ENCODE results near the gene VSX1. TPM values are rescaled to one million over a fixed set of nuclear protein-coding genes. Genes with fewer than 3 reads are reported as not detected.

The VSX1 gene
- total and polyA plus RNA-seq, 9 of the 15 experiments (the other 6 are each of a cell fraction or from before 2014, with no cell fraction given), result not detected

DNA sequence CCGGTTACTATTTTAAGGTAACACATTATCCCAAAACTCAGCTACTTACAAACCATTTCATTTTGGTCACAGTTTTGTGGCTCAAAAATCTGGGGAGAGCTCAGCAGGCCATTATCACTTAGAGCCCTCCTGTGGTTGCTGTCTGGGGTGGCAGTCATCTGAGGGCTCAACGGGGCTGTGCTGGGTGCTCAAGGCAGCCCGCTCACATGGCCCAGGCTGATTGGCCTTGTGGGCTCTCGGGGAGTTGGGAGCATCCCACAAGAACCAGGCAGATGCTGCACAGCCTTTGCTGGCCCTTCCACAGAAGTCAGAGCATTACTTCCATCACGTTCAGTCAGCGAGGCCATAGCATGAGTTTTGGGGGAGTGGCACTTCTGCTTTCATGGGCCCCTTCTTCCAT, 6.3 kb upstream of the VSX1 start (continued):
- TF ChIP-seq GTF2F1 (IDR thresholded peaks at IDR 0.05; ENCODE audit: low read depth, low read length) (no peak), FOXK2 (conservative IDR thresholded peaks at IDR 0.05 in 1 of 2, IDR thresholded peaks at IDR 0.05 in 1 of 2; ENCODE audit: low read depth in 2 of 2) (no peak)
- TF ChIP-seq, protein P1, sequence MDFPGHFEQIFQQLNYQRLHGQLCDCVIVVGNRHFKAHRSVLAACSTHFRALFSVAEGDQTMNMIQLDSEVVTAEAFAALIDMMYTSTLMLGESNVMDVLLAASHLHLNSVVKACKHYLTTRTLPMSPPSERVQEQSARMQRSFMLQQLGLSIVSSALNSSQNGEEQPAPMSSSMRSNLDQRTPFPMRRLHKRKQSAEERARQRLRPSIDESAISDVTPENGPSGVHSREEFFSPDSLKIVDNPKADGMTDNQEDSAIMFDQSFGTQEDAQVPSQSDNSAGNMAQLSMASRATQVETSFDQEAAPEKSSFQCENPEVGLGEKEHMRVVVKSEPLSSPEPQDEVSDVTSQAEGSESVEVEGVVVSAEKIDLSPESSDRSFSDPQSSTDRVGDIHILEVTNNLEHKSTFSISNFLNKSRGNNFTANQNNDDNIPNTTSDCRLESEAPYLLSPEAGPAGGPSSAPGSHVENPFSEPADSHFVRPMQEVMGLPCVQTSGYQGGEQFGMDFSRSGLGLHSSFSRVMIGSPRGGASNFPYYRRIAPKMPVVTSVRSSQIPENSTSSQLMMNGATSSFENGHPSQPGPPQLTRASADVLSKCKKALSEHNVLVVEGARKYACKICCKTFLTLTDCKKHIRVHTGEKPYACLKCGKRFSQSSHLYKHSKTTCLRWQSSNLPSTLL (IDR thresholded peaks at IDR 0.05), result no peak

DNA sequence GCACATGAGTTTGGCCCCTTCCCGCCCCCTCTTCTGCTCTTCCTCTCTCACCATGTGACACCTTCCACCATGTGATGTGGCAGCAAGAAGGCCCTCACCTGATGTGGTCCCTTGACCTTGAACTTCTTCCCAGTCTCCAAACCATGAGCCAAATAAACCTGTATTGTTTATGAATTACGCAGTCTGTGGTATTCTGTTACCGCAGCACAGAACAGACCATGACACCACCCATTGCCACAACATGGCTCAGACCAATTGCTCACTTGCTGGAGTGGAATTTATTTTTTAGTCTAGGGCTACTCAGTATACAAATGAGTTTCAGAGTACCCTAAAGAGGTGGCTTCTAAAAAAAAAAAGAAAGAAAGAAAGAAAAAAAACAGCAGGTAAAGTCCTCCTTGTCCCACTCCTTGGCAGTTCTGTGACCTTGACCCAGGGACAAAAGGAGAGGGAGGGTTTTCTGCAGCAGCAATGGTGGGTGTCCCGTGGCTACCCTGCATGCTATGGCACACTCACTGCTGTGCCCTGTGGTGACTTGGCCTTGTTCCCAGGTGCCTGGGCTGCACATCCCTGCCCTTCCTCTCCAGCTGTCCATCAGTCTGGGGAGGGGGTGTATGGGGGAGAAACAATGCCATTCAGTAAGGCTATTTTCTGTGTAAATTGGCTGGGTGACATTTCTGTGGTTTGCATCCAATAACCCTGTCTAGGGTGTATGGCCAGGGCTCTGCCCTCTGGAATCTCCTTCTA, 5.4 kb upstream of the VSX1 start:
- TF ChIP-seq ZNF253 (CRISPR knock-in tag; conservative IDR thresholded peaks at IDR 0.05) (no peak), ZNF274 (IDR thresholded peaks at IDR 0.05; ENCODE audit: borderline replicate concordance, low read depth, low read length) (no peak), STAG1 (CRISPR knock-in tag; IDR thresholded peaks at IDR 0.05; ENCODE audit: borderline replicate concordance) (no peak), ZNF778 (CRISPR knock-in tag; IDR thresholded peaks at IDR 0.05) (no peak)
- TF ChIP-seq, protein P2, sequence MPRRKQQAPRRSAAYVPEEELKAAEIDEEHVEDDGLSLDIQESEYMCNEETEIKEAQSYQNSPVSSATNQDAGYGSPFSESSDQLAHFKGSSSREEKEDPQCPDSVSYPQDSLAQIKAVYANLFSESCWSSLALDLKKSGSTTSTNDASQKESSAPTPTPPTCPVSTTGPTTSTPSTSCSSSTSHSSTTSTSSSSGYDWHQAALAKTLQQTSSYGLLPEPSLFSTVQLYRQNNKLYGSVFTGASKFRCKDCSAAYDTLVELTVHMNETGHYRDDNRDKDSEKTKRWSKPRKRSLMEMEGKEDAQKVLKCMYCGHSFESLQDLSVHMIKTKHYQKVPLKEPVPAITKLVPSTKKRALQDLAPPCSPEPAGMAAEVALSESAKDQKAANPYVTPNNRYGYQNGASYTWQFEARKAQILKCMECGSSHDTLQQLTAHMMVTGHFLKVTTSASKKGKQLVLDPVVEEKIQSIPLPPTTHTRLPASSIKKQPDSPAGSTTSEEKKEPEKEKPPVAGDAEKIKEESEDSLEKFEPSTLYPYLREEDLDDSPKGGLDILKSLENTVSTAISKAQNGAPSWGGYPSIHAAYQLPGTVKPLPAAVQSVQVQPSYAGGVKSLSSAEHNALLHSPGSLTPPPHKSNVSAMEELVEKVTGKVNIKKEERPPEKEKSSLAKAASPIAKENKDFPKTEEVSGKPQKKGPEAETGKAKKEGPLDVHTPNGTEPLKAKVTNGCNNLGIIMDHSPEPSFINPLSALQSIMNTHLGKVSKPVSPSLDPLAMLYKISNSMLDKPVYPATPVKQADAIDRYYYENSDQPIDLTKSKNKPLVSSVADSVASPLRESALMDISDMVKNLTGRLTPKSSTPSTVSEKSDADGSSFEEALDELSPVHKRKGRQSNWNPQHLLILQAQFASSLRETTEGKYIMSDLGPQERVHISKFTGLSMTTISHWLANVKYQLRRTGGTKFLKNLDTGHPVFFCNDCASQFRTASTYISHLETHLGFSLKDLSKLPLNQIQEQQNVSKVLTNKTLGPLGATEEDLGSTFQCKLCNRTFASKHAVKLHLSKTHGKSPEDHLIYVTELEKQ (CRISPR knock-in tag; IDR thresholded peaks at IDR 0.05), result no peak
- TF ChIP-seq, protein P3, sequence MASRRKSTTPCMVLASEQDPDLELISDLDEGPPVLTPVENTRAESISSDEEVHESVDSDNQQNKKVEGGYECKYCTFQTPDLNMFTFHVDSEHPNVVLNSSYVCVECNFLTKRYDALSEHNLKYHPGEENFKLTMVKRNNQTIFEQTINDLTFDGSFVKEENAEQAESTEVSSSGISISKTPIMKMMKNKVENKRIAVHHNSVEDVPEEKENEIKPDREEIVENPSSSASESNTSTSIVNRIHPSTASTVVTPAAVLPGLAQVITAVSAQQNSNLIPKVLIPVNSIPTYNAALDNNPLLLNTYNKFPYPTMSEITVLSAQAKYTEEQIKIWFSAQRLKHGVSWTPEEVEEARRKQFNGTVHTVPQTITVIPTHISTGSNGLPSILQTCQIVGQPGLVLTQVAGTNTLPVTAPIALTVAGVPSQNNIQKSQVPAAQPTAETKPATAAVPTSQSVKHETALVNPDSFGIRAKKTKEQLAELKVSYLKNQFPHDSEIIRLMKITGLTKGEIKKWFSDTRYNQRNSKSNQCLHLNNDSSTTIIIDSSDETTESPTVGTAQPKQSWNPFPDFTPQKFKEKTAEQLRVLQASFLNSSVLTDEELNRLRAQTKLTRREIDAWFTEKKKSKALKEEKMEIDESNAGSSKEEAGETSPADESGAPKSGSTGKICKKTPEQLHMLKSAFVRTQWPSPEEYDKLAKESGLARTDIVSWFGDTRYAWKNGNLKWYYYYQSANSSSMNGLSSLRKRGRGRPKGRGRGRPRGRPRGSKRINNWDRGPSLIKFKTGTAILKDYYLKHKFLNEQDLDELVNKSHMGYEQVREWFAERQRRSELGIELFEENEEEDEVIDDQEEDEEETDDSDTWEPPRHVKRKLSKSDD (conservative IDR thresholded peaks at IDR 0.05; ENCODE audit: low read length), result no peak
- in situ Hi-C loops (cut with MboI), result no loop called here
- Histone ChIP-seq H3K27me3 (ENCODE audit: control insufficient read depth in 2 of 2, insufficient read depth in 2 of 2, low read length in 2 of 2) (peaks cover 2 to 34% of the 10 kb centered on the region in 2 experiments; a peak in 3 of 5 replicates), H3K4me2 (ENCODE audit: insufficient read depth, low read length) (no peak overlapping the region), H3K9ac (ENCODE audit: insufficient read depth in 1 of 2, low read depth in 2 of 2, low read length in 2 of 2) (no peak overlapping the region), H2AFZ (ENCODE audit: low read depth, low read length) (no peak overlapping the region), H3K27ac (ENCODE audit: extremely low read depth, low read depth, low read length) (no peak overlapping the region), H3K79me2 (ENCODE audit: control insufficient read depth, insufficient read depth, low read length) (no peaks in the 10 kb centered on the region), H3K4me1 (replicated peaks in 1 of 2; ENCODE audit: control insufficient read depth in 2 of 2, insufficient read depth in 2 of 2, low read length in 2 of 2) (no peaks in the 10 kb centered on the region), H3K4me3 (no peak overlapping the region), H3K36me3 (ENCODE audit: control insufficient read depth, insufficient read depth, low read length) (no peaks in the 10 kb centered on the region), H4K20me1 (replicated peaks; ENCODE audit: control insufficient read depth, insufficient read depth, low read length) (no peaks in the 10 kb centered on the region; the same call in 1 of the 2 replicates), H3K9me1 (ENCODE audit: control insufficient read depth, insufficient read depth, low read length) (no peaks in the 10 kb centered on the region), H3K9me3 (replicated peaks; ENCODE audit: control insufficient read depth, insufficient read depth, low read depth, low read length) (no peaks in the 10 kb centered on the region)
- POLR2A ChIA-PET, result no interaction called here
- intact Hi-C loops (cut with micrococcal nuclease), result no loop called here
- 0% methylated on average over 4 of the region's 4 CpGs for WGBS (ENCODE audit: insufficient coverage, low coverage, missing lambda C conversion rate)
- ATAC-seq (no peak), DNase-seq (ENCODE audit: extremely low read depth in 1 of 4, low spot score in 3 of 4) (no peak), FAIRE-seq (no peak)
- BruUV-seq (replicated peaks), result no TSS peak
- CTCF ChIA-PET (ENCODE audit: low intra/inter-chr PET ratio), result no interaction called here

All from K562 (cell line).